H1 (cell line): ENCODE data around the gene PIF1. TPM values are rescaled to one million over a fixed set of nuclear protein-coding genes. Genes with fewer than 3 reads are reported as not detected.

ENCODE experiments used
- CHD7 ChIP-seq: fragments of 300-600 bp; sonication (generic); IDR thresholded peaks from 2 replicates; pipeline ENCODE4 v1.7.1; 2012; ENCODE audit warnings: low read length, moderate library complexity, mild to moderate bottlenecking, inconsistent platforms; ENCODE audit not compliant: insufficient replicate concordance
- CTCF ChIP-seq, 3 experiments: IDR thresholded peaks; 1 replicate in 2 of 3; 2 replicates in 1 of 3; pipeline versions ENCODE4 v1.5.1 to v1.6.1; 2011; ENCODE audit warnings: low read length in 3 of 3, mild to moderate bottlenecking in 3 of 3, inconsistent platforms in 2 of 3, low read depth in 1 of 3, moderate library complexity in 1 of 3; ENCODE audit not compliant: insufficient read depth in 1 of 3; ENCODE audit errors: control extremely low read depth in 1 of 3
- GABPA ChIP-seq: IDR thresholded peaks from 2 replicates; pipeline ENCODE4 v1.6.1; 2011; ENCODE audit warnings: mild to moderate bottlenecking, low read length, moderate library complexity, borderline replicate concordance; ENCODE audit not compliant: insufficient read depth
- JUND ChIP-seq: IDR thresholded peaks from 2 replicates; pipeline ENCODE4 v1.6.1; 2011; ENCODE audit warnings: mild to moderate bottlenecking, improper control_type of control experiment, low read length
- POU5F1 ChIP-seq: IDR thresholded peaks from 2 replicates; pipeline ENCODE4 v1.6.1; 2011; ENCODE audit warnings: low read depth, mild to moderate bottlenecking, low read length, moderate library complexity
- SAP30 ChIP-seq: fragments of 300-600 bp; sonication (generic); IDR thresholded peaks from 2 replicates; pipeline ENCODE4 v1.7.1; 2012; ENCODE audit warnings: low read length, moderate library complexity, mild to moderate bottlenecking, inconsistent platforms; ENCODE audit not compliant: insufficient read depth, insufficient replicate concordance
- TCF12 ChIP-seq: IDR thresholded peaks from 2 replicates; pipeline ENCODE4 v1.6.1; 2011; ENCODE audit warnings: low read depth, mild to moderate bottlenecking, low read length
- ZNF274 ChIP-seq: IDR thresholded peaks from 2 replicates; pipeline ENCODE4 v1.7.0; 2012; ENCODE audit warnings: low read length, borderline replicate concordance; ENCODE audit errors: extremely low read depth
- polyA plus RNA-seq, 7 experiments: library from polyadenylated mRNA; depleted of rRNA in 3 of 7; stranded (reverse) in 5 of 7; unstranded in 2 of 7; fragments of >200 nt in 5 of 7; fragments of 200-250 nt in 2 of 7; gene quantifications; 1 replicate in 5 of 7; 2 replicates in 1 of 7; 4 replicates in 1 of 7; pipeline versions ENCODE4 v1.2.1 to v1.2.3, GENCODE V29; 2011 to 2013; ENCODE audit warnings: missing spikeins in 2 of 7, mixed read lengths in 2 of 7
- total RNA-seq: library from RNA; stranded (reverse); fragmentation: NEBNext Ultra II Directional; extraction: Animal tissue kit (Norgen Biotek cat#: 25700); gene quantifications from 2 replicates; pipeline ENCODE4 v1.2.1, GENCODE V29; 2021

The PIF1 gene
- total and polyA plus RNA-seq, 2 of the 8 experiments (the other 6 are each of a cell fraction or from before 2014, with no cell fraction given) = 73.3 to 138 TPM

- TF ChIP-seq SAP30 (no peak), CTCF (IDR thresholded peaks at IDR 0.05; ENCODE audit: control extremely low read depth in 1 of 3, insufficient read depth in 1 of 3, low read depth in 1 of 3, low read length in 3 of 3) (no peak), CHD7 (no peak), GABPA (no peak), POU5F1 (no peak), JUND (peak; percentile 79), ZNF274 (no peak), TCF12 (no peak)
These were observed 40.6 kb upstream of the PIF1 start (continued) for GRCh38 chr15:64865998-64866520.
